SH-SY5Y (cell line): ENCODE results near the gene PELI3.

Experiments used
- GATA2 ChIP-seq: IDR thresholded peaks from 2 replicates; pipeline ENCODE4 v1.6.1; 2011; ENCODE audit warnings: mild to moderate bottlenecking, low read depth, low read length
- GATA3 ChIP-seq: IDR thresholded peaks from 2 replicates; pipeline ENCODE4 v1.6.1; 2011; ENCODE audit warnings: low read depth, mild to moderate bottlenecking, low read length, moderate library complexity

DNA sequence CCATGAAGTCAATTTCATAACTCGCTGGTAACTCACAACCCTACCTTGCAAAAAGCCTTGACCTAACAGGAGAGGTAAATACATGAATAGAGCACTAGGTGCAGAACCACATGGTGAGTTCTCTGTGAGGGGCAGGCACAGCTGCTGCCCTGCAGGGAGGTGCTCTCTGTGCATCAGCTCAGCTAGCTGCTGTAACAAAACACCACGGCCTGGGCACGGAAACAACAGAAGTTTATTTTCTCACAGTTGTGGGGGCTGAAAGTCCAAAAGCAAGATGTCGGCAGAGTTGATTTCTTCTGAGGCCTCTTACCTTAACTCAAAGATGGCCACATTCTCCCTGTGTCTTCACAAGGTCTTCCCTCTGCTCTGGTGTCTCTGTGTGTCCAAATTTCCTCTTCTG is 15.0 kb upstream of the PELI3 start:
- TF ChIP-seq GATA2 (no peak), GATA3 (no peak)
